ENCODE data around the gene TRPM8.
"Not testable (repeated sequence)": the region's sequence is repeated elsewhere in the genome, so short reads cannot be mapped to it uniquely, and the experiment has no call there.

Gene TRPM8

DNA sequence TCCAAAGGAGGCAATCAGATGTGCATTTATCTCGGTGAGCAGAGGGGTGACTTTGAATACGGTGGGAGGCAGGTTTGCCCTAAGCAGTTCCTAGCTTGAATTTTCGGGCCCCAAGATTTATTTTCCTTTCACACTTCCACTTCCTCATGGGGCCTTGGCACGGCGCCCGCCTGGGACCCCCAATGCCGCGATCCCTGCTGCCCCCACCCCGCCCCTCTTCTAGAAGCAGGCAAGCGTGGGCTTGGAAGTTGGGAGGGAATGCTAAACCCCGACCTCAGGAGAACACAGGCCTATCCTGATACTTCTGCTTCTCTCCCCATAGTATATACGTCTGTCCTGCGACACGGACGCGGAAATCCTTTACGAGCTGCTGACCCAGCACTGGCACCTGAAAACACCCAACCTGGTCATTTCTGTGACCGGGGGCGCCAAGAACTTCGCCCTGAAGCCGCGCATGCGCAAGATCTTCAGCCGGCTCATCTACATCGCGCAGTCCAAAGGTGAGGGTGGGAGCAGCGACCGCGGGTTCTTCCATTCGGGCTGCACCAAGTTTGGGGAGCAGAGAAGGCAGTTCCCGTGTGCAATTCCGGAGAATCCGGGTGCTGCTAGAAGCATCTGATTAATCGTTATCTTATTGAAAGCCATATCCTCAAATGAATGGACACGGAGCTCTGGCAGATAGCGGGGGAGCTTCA, 21.6 kb downstream of the TRPM8 start:
- DNase-seq: no peak

DNA sequence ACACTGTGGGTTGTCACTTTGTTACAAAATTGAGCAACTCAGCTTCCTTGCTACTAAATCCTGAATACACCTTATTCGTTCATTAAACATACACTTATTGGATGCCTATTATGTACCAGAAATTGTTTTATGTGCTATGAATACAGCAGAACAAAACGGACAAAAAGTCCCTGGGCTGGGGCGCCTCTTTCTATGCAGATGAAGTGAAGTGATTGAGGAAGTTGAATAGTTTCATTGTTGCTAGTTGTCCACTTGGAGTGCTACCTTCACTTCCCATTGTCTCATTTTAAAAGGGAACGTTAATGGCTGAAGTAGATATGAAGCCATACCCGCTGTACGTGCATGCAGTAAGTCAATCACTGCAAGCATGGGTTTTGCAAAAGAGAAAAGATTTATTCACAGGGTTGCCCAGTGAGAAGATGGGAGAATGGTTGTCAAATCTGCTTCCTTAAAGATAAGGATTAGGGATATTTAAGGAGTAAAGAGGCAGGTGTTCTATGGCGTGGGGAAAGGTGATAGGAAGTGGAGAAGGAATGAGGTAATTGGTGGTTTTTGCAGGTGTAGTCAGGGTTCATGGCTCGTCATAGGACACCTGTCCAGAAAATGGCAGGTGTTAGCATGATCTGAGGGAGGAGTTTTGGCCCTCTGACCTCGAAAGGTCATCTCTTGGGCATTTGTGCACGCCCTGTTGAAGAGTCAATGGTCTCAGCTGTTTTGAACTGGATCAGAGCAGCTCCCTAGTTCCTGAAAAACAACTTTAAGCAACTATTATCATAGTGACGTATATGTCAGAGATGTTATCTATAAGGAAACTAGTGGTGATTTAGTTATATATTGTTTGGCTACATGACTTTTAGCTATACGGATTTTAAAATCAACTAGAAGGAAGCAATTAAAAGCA, 23.5 kb downstream of the TRPM8 start:
- DNase-seq: no peak

DNA sequence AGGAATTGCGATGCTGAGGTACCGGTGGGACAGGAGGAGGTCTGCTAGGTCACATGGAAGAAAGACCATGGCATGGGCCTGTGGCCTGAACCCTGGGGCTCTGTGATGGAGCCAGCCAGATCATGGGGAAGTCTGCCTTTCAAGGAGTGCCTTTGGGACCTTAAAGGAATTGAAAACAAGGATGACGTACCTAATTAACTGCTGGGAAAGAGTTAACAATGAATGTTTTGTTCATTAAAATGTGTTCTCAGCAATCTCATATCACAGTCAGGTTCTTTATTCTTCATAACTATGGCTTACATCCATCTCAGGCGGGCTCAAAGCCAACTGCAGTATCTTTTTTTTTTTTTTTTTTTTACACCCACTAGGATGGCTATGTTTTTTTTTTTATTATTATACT, 25.6 kb downstream of the TRPM8 start:
- DNase-seq: no peak

DNA sequence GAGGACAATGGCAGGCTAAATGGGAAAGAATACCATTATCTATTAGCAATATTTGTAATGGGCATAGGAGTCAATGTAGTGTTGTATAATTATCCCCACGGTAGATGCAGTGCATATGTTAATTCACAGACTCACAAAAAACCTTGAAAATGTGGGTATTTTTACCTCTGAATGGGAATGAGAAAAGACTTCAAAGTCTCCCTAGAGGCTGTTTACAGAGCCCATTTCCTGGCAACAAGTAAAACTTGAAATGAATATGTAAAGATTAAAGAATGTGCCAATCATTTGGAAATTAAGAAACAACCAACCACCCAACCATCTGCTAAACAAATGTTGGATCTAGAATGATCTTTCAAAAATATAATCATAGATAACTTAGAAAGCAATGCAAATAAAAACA, 27.1 kb downstream of the TRPM8 start:
- no peak for DNase-seq

DNA sequence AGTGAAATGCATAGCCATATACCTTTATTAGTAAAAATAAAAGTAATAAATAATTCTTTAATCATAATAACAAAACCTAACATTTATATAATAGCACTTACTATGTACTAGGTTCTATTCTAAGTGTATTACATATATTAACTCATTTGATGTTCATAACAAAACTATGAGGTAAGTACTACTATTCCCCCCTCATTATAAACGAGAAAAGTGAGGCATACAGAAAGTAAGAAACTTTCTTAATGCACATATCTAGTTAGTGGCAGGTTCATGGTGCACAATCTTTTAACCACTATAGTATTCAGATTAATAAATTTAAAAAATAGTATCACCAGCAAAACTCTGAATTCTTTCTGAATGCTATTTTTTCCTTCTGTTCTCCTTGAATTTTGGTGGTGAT, 27.5 kb downstream of the TRPM8 start:
- no peak for DNase-seq

DNA sequence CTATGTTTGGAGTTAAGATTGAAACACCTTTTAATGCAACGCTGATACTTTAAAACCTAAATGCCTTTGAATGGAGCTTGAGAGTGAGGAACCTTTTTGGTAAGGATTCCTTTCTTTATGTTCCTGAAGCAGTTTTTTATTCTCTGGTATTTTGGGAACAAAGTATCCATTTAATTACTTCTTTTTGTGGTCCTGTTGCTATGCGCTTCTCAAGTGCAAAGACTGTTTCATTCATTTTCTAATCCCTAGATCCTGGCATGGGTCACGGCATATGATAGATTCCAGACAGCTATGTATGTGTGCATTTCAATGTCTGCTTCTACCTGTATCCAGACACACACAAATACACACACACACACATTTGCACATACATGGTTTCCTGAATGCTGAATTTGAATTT, 28.0 kb downstream of the TRPM8 start:
- no peak for DNase-seq

DNA sequence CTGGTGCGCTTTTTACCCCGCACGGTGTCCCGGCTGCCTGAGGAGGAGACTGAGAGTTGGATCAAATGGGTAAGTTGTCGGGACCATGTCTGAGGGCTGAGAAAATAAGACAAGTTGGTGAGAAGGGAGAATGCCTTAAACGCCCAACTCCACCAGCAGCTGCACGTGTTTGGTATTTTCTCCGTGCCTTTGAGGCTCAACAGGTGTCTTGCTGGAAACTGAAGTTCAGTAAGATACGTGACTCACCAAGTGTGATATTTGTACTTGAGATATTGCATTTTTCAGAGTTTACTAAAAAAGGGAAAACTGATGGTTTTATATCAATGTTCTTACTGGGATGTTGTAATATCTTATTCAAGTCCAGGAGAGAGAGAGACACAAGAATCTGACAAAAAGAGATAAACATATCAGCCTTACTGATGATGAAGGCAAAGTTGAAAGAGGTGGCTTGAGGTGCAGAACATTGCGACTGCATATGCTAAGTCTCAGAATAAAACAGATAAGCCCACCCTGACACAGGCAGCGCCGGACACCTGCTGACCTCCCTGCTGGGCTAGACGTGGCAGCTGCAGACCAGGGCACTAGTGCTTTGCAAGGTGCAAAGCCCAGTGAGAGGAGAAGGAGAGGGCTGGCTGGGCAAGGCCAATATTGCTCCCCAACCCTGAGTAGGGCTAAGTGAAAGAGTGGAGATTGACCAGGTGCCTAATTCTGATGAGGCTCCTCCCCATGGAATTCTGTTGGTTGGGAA, 33.1 kb downstream of the TRPM8 start:
- DNase-seq: no peak

DNA sequence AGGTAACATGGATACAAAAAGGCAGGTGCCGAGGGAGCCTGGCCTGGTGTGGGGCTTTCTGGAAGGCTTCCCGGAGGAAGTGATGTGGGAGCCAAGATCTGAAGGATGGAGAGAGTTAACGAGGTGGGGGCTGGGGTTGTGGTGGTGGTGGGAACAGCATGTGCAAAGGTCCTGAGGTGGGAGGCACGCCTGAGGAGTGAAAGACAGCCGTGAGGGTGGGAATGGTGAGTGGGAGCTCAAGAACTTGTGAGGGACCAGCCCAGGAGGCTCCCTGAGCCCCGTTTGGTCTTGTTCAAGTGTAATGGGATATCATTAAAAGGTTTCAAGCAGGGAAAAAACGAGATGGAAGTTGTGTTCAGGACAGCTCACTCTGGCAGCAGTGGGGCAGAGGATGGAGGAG, 35.2 kb downstream of the TRPM8 start:
- DNase-seq: no peak

DNA sequence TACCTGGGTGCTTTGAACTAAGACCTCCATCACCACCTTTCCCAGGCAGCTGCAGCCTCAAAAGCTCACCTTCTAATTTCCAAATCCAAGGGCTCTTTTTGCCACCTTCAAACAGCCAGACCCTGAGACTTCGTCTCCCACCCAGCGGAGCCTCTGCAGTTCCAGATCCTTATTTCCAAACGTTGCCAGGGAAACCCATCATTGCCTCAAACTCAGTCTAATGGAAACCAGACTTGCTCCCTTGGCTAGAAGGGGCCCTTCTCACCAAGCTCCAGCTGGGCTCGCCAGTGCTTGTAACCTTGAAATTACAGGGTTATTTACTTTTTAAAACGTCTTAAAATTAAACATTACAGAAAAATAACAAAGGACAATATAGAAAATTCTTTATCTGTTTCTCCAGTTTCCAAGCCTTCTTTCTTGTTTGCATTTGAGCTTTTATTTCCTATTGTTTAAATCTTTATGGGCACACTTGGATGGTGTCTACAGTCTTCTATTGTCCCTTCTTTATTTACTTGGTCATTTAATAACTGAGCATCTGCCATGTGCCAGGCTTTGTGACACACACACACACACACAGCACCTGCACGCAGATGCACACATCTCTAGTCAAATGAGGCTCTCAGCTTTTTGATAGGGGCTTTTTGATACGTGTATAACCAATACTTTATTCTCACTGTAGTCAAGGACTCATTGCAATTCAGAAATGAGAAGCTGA, 36.1 kb downstream of the TRPM8 start:
- DNase-seq: no peak

DNA sequence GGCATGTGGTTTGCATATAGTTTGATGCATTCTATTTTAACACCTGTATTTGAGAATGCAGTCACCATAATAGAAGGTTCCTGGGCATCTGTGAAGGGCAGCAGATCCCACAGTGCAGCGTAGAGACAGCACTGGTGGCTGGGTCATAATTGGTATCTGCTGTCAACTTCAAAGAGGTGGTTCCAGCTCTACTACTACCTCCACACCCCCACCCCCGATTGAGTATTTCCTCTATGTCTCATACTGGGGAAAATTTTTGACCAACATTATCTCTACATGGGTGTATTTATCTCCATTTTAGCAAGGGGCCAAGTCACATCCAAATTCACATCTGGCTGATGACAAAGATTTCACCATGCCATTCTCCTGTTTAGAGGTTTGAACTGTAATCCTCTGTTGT, 43.0 kb downstream of the TRPM8 start:
- no peak for DNase-seq

DNA sequence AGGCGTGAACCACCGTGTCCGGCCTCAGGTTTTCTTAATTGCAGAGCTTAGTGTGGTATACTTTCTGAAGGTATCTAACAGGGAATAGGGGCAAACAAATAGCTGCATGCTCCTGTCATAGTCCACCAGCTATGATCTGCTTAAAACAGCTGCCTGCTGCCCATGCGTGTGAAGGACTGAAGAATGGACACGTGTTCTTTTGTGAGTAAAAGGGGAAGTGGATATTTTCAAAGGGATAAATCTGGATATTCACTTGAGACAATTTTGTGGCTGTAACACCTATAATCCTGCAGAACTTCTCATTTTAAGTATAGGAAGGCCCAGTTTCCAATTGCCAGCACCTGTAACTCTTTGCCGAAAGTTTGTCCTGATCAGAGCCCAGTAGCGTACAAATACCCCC, 44.7 kb downstream of the TRPM8 start:
- DNase-seq: no peak

DNA sequence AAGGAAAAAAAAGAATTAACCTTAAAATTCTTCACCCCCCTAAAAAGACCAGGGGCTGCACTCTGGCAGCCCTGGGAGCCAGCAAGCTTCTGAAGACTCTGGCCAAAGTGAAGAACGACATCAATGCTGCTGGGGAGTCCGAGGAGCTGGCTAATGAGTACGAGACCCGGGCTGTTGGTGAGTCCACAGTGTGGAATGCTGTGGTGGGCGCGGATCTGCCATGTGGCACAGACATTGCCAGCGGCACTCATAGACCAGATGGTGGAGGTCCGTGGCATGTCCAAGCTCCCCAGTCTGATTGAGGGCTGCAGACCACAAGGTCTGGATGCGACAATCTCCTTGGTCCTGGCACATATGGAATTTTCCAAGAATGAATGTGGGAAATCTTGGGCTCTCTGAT, 47.4 kb downstream of the TRPM8 start:
- no peak for DNase-seq

DNA sequence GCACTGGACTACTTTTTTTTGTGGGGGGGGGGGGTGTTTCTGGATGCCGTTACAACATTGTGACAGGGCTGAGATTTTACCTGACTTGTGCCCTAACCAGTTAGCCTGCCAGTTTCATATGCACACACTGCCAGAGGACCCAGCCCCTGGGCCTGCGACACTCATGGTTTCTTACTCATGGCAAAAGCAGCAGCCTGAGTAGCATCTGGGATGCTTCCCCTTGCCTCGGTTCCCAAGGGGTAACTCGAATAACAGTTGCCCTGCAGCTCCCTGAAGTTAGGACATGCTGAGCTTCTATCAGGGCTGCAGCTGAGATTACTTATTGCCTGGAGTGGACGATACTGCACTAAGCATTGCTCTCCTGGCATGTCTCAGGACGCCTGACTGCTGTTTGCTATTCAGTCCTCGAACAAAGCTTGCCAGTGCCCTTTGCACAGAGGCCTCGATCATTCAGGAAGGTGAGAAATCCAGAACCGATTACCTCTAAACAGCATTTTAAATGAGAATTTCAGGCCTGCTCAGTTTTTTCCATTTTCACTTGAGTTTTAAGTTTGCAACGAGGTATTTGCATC, 47.9 kb downstream of the TRPM8 start:
- DNase-seq: no peak

DNA sequence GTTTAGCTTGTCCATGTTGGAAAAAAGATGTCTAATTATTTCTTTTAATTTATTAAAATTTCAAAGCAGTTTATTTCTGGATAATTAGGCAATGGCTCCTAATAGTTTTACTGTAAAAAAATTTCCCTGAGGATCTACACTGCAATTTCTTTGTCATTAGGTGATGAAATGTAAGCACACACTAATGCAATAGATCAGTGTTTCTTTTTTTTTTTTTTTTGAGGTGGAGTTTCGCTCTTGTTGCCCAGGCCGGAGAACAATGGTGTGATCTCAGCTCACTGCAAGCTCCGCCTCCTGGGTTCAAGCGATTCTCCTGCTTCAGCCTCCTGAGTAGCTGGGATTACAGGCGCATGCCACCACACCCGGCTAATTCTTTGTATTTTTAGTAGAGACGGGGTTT, 48.5 kb downstream of the TRPM8 start:
- not testable (repeated sequence) for DNase-seq

DNA sequence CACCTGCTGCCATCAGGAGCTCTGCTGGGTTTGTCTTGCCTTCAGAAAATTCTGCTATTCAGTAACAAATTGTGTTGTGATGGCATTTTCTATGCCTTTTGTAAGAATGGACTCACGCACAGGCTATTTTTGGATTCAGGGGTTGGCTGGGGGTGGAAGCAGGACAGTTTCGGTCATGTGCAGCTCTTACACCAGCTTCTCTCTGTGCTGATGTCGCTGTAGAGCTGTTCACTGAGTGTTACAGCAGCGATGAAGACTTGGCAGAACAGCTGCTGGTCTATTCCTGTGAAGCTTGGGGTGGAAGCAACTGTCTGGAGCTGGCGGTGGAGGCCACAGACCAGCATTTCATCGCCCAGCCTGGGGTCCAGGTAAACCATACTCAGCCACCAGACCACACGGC, 49.2 kb downstream of the TRPM8 start:
- no peak for DNase-seq

DNA sequence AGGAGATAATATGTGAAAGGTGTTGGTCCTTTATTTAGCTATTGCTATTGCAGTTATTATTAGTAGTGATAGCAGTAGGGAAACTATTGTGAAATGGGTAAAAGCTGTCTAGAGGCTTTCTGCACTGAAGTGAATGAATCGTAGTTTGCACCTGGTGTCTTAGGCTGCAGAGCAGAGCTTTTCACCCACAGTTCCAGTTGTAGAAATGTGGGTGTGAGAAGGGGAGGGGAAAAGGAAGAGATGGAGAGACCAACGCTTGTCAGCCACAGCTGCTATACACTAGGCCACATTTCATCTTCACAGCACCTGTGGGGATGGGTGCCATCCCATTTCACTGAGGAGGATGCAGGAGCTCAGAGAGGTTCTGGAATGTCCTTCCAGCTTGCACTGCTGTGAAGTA, 50.0 kb downstream of the TRPM8 start:
- DNase-seq: no peak

DNA sequence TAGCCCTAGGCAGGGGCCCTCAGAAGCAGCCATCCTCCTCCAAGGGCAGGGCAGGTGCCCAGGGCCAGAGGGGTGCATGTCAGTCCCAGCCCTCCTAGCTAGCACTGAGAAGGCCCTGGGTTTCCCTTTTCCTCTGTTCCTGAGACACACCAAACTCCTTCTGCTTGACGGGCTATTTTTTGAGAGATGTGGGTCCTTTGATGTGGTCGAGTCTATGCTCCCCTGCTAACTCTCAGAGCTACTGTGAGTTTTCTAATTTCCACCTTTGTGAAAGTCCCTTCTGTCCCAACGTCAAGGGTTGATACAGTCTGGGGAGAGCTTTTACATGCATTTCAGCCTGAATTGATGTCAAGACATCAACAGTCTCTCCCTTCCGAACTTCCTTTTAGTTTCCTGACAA, 51.4 kb downstream of the TRPM8 start:
- no peak for DNase-seq

DNA sequence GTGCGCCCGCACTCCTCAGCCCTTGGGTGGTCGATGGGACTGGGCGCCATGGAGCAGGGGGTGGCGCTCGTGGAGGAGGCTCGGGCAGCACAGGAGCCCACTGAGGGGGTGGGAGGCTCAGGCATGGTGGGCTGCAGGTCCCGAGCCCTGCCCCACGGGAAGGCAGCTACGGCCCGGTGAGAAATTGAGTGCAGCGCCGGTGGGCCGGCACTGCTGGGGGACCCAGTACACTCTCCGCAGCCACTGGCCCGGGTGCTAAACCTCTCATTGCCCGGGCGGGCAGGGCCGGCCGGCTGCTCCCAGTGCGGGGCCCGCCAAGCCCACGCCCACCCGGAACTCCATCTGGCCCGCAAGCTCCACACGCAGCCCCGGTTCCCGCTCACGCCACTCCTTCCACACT, 55.3 kb downstream of the TRPM8 start:
- DNase-seq: not testable (repeated sequence)

DNA sequence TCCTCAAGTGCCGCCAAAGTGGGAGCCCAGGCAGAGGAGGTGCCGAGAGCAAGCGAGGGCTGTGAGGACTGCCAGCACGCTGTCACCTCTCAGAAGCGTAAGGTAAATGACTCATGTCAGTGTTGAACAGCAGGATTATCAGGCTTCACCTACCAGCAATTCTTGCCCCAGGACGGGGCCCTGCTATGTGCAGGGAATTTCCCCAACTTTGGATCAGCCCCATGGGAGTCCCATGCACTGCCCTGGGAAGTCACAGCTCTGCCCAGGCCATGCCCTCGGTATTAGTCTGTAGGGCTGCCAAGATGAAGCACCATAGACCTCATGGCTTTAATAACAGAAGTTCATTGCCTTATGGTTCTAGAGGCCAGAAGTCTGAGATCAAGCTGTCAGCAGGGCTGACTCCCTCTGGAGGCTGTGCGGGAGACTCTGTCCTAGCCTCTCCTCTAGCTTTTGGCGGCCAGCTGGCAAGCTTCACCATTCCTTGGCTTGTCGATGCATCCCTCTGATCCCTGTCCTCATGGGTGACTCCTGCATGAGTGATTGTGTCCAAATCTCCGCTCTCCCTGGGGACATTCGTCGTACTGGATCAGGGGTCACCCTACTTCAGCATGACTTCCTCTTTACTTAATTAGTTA, 55.9 kb downstream of the TRPM8 start:
- DNase-seq: no peak

DNA sequence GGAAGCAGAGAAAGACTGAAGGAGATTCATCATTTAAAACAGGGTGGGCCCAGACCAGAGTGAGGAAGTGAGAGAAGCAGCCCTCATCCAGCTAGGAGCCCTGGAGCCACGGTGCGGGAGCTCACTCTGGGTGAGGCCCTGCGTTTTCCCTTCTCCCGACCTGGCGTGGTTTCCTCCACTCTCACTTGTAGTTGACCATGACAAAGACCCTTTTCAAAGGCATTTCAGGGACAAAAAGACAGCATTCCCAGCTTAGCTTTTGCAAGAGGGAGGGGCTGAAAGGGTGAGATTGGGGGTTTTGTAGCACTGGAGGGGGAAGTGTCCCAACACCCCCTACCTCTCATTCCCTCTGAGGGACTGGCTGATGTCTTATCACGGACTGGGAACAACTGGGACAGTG, 56.6 kb downstream of the TRPM8 start:
- DNase-seq: no peak

DNA sequence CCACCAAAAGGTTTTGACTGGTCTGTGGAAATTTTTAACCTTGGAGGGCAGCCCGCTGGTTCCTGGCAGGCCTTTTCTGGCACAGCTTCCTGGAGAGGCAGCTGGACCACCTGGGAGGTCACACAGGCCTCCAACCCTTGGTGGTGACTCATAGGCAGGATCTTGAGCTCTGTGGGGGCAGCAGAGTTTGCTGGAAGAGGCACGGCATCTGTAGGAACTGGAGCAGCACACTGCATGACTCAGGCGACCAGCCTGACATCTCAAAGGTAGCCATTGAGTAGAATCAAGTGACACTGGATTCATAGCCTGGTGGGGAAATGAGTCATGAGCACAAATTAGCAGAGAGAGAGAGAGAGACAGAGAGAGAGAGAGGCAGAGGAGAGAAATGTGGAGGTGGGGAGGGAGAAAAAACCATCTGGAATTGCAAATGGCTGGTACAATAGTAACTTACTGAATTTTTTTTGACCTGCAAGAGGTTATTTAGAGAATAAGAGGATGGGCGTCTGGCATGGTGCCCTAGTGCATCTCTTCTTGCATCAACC, 57.4 kb downstream of the TRPM8 start:
- DNase-seq: no peak

DNA sequence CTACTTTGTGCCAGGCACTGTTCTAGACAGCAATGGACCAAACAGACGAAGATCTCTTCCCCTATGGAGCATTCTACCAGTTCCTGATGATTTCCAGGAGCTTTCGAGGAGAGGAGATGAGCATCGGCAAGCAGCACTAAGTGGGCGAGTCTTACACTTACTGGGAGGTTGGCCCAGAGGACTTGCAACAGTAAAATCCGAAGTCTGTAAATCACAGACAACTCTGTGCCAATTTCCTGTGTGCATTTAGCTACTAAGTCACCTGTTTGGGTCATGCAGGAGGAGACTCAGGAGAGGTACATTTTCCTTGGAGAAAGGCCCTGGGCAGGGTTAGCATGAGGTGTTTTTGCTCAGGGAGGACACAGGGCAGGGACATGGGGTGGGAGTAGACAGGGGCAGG, 58.9 kb downstream of the TRPM8 start:
- no peak for DNase-seq

Measured in effector CD4-positive, alpha-beta T cell (primary cell).